ENCODE data around the gene SAMD10.

GRCh38 chr20:63945031-63945658 lies 34.3 kb downstream of the SAMD10 start:
- TF ChIP-seq CTCF (IDR thresholded peaks at IDR 0.05) (no peak), POLR2A (IDR thresholded peaks at IDR 0.05) (no peak)

All from thyroid gland (tissue), 4 donors.